ENCODE data around the gene TIMM29.

TIMM29 gene

GRCh38 chr19:10928563-10929401, at the start of gene TIMM29, which contains the start of gene YIPF2:
TSS of gene TIMM29 (plus strand) at chr19:10928811. CDS start at chr19:10928823, 12 bp downstream.
TSS of gene YIPF2 (minus strand) at chr19:10928639. CDS start at chr19:10928410, 229 bp downstream.
- peak; percentile 91 for DNase-seq

DNA sequence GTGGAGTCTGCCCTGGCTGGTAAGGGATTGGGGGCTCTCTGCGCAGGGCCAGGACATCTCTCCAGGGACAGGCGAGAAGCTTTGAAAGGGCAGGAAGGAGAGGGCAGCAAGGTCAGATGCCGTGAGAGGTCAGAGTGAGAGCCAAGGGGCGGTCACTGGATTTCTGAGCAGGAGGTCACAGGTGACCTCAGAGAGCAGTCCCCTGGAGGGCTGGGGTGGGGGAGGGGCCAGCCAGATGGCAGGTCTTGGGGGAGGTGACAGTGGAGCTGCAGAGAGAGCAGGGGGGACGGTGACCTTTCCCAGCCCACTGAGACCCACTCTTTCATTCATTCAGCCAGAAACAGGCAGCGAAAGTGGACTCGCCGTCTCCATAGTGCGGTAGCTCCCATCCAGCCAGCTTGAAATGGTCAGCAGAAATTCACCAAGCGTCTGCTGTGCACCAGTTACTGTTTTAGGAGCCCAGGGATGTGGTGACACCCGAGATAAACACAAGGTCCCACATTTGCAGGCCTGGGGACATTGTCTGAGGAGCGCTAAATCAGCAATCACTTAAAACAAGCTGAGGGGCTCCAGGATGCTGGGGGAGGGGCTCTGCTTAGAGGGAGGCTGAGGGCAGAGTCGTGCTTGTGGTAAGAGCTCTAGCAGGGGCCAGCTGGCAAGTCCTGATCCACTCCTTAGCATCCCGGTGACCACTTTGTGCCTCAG, 47.1 kb upstream of the TIMM29 start:
- DNase-seq, result no peak

DNA sequence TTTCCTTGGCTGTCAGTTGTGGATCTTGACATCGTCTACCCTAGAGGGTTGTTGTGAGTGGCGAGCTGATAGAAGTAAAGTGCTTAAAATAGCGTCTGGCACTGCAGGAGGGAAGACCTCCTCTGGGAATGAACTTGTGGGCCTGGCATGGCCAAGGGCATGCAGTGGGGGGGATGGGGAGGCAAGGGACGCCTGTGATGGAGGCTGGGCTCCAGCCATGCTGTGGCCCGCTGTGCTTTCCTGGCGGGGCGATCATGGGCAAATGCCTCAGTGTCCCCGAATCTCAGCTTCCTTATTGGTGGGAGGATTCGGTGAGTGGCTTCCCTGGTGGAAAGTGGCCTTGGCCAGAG, 46.5 kb upstream of the TIMM29 start:
- no peak for DNase-seq

GRCh38 chr19:10884274-10884673, 44.3 kb upstream of the TIMM29 start:
- DNase-seq, result no peak

GRCh38 chr19:10885201-10886169, 43.1 kb upstream of the TIMM29 start:
- DNase-seq, result no peak

DNA sequence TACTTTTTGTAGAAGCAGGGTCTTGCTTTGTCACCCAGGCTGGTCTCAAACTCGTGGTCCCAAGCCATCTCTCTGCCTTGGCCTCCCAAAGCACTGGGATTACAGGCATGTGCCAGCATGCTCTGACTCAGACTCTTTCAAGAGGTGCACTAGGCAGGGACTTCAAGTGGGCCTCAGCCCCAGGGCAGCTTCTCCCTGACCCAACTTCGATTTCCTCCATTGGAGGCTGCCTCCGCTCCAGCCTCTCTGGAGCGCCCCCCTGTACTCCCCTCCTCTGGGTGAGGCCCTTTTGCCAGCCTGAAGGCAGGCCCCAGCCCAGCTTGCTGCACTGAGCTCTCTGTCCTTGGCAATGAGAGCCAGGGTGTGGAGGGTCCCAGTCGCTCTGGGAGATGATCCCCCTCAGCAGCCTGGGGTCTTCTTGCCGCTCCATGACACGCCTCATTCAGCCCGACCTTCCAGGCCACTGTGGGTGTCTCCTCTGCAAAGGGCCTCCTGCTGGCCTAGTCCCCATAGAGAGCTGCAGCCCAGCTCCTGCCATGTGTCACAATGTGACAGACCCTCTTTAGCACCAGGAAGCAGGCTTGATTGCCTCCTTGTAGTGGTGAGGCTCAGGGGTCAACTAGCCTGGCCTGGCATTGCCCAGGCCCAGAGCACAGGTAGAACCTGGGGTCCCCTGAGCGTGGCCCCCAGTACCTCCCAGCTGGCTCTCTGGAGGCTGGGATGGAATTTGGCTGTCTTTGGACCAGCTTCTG, 40.8 kb upstream of the TIMM29 start:
- DNase-seq, result no peak

- peak; percentile 81 for DNase-seq
Measured at GRCh38 chr19:10888421-10888866, 40.2 kb upstream of the TIMM29 start.

GRCh38 chr19:10889880-10890279, 38.7 kb upstream of the TIMM29 start:
- no peak for DNase-seq

- peak; percentile 25 for DNase-seq
Measured at GRCh38 chr19:10891405-10892086, 37.1 kb upstream of the TIMM29 start.

DNA sequence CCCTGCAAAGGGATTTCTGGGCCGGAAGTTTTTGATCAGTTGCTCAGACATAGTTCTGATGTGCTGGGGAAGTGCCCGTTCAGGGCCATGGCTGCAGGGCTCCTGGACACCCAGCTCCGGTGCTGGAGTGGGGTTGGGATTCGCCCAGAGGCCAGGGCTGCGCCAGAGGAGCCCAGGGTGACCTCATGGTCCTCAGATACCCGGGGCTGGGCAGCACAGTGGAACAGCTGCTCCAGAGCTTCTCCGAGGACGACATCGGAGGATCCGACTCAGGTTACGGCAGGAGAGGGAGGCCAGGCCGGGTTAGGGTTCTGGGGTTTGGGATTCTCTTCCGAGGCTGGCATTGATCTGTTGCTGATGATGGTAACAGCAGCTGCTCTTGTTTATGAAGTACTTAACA, 36.4 kb upstream of the TIMM29 start:
- DNase-seq, result no peak

GRCh38 chr19:10894911-10895213, 33.7 kb upstream of the TIMM29 start:
- DNase-seq, result no peak

DNA sequence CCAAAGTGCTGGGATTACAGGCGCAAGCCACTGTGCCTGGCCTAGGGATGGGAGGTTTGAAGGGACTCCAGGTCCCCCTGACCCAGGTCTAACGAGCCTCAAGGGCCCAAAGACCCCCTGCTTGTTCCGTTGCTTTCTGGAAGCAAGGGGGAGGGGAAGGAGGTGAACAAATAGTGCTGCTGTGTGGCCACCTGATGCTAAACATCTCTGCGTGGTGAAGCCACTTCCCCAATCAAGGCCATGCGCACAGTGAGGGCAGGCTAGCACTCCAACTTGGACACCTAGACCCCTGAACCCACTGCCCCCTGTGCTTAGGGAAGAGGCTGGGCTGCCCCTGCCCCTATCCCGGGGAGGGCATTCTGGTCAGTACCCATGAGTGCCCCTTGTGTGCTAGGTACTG, 33.2 kb upstream of the TIMM29 start:
- DNase-seq, result no peak

DNA sequence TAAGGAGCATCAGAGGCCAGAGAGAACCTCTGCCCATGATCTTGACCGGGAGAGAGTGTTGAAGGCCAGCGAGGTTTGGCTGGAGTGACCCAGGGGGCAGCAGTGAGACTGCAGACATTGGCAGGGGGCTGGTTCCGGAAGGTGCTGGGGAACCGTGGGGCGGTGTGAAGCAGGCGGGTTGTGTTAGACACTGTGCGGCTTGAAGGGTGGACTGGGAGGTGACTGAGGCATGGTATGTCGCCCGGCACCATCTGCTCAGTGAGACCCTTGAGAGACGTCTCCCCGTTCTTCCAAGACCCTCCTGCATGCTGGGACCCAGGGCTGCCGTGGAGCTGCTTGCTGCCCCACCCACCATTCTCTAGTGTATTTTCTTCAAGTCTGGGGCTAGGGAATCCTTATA, 32.7 kb upstream of the TIMM29 start:
- no peak for DNase-seq

DNA sequence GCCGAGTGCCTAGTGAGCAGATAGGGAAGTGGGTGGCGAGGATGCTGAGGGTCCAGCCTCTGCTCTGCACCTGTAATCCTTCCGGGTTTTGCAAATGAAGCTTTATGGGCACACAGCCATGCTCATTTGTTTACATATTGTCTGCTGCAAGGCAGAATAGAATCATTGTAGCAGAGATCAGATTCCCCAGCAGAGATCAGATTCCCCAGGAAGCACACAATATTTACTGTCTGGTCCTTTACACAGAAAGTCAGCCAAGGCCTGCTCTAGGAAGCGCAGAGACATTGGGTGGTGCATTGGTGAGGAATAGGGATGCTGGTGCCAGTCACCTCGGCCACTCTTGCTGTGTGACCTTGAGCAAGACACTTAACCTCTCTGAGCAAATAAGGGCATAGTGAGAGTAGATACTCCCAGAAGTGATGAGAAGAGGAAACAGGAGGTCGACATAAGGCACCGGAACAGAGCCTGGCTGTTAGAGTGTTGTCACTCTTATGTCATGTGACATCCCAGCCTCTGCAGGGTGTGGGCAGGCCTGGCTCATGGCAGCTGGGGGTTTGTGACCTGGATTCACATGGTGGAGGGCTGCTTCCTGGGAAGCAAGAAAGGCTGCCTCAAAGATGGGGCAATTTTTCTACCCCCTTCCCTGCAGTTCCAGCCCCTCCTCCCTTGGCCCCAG, 31.6 kb upstream of the TIMM29 start:
- peak; percentile 66 for DNase-seq

GRCh38 chr19:10898633-10899032, 30.0 kb upstream of the TIMM29 start:
- no peak for DNase-seq

- no peak for DNase-seq
Measured at GRCh38 chr19:10899151-10899653, 29.4 kb upstream of the TIMM29 start.

DNA sequence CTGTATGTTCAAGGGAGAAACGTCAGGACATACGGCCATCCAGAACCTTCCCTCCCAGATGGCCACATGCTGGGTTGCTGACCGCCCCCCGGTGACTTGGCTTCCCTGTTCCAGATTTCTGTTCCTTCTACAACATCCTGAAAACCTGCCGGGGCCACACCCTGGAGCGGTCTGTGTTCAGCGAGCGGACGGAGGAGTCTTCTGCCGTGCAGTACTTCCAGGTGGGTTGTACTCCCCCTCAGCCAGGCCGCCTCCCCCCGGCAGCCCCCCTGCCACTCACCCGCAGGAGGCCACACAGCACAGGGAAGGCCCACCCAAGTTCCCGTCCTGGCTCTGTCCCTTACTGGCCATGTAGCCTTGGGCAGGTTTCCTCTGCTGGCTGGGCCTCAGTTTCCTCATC, 20.7 kb upstream of the TIMM29 start:
- no peak for DNase-seq

DNA sequence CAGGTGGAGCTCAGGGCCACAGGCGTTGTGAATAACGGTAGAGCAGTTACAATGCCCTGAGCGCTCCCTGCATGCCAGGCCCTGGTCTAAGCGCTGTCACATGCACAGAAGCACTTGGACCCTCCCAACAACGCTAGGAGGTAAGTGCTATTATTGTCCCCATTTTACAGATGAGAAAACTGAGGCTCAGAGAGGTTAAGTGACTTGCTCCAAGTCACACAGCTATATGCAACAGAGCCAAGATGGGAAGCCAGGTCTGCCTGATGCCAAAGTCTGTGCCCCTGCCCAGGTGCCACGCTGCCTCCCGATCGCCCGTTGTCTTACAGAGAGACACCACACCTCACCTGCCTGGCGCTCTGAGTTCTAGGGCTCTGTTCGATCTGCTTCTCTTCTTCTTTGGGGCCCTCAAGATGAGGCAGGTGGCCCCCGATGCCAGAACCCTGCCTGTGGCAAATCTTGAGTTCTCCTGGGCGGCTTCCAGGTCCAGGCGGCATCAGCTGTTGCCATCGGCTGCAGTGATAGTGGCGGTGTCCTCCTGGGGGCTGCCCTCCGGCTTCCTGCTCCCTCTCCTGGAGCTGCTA, 20.1 kb upstream of the TIMM29 start:
- no peak for DNase-seq

- DNase-seq, result no peak
Measured at GRCh38 chr19:10911579-10912363, 16.8 kb upstream of the TIMM29 start.

GRCh38 chr19:10912619-10913018, 16.0 kb upstream of the TIMM29 start:
- DNase-seq, result no peak
